ENCODE measurements around the gene PCCB.

DNA sequence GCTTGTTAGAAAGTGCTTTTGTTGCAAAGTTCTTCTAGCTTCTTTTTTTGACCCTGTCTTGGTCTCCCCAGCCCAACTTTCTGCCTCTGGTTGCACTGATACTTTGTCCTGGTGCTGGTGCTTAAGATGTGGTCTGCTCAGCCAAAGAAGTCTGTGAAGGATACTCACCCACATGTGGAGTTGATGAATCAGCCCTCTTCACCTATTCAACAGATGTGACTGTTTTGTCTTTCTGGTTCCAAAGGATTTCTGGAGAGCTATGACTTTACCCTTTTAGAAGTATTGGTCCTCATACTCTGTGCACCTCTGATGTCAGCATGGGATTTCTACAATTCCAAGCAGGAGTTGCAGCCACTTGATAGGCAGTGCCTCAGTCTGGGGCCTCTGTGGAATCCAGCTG lies 84.1 kb downstream of the PCCB start:
- TF ChIP-seq ARNTL (CRISPR knock-in tag; IDR thresholded peaks at IDR 0.05; ENCODE audit: borderline replicate concordance, low read depth): no peak
- TF ChIP-seq, protein P1, sequence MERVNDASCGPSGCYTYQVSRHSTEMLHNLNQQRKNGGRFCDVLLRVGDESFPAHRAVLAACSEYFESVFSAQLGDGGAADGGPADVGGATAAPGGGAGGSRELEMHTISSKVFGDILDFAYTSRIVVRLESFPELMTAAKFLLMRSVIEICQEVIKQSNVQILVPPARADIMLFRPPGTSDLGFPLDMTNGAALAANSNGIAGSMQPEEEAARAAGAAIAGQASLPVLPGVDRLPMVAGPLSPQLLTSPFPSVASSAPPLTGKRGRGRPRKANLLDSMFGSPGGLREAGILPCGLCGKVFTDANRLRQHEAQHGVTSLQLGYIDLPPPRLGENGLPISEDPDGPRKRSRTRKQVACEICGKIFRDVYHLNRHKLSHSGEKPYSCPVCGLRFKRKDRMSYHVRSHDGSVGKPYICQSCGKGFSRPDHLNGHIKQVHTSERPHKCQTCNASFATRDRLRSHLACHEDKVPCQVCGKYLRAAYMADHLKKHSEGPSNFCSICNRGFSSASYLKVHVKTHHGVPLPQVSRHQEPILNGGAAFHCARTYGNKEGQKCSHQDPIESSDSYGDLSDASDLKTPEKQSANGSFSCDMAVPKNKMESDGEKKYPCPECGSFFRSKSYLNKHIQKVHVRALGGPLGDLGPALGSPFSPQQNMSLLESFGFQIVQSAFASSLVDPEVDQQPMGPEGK (CRISPR knock-in tag; IDR thresholded peaks at IDR 0.05; ENCODE audit: borderline replicate concordance): no peak
